NCI-H748 (cell line): ENCODE data around the gene TBCEL.
"Not testable (repeated sequence)": the region's sequence is repeated elsewhere in the genome, so short reads cannot be mapped to it uniquely, and the experiment has no call there.

Source experiments
- DNase-seq: peaks from one replicate; lab custom pipeline; 2025; ENCODE audit not compliant: unreplicated experiment; lab: John Stamatoyannopoulos, UW

The TBCEL gene, protein sequence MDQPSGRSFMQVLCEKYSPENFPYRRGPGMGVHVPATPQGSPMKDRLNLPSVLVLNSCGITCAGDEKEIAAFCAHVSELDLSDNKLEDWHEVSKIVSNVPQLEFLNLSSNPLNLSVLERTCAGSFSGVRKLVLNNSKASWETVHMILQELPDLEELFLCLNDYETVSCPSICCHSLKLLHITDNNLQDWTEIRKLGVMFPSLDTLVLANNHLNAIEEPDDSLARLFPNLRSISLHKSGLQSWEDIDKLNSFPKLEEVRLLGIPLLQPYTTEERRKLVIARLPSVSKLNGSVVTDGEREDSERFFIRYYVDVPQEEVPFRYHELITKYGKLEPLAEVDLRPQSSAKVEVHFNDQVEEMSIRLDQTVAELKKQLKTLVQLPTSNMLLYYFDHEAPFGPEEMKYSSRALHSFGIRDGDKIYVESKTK

GRCh38 chr11:121023848-121024751 is at the start of gene TBCEL:
TBCEL (plus strand) TSS chr11:121024102; CDS start chr11:121045691, 21,589 bp downstream.
- peak; percentile 92 for DNase-seq

- no peak for DNase-seq
Measured at GRCh38 chr11:120974466-120974865, 49.4 kb upstream of the TBCEL start.

- no peak for DNase-seq
Measured at GRCh38 chr11:120974965-120975364, 48.9 kb upstream of the TBCEL start.

DNA sequence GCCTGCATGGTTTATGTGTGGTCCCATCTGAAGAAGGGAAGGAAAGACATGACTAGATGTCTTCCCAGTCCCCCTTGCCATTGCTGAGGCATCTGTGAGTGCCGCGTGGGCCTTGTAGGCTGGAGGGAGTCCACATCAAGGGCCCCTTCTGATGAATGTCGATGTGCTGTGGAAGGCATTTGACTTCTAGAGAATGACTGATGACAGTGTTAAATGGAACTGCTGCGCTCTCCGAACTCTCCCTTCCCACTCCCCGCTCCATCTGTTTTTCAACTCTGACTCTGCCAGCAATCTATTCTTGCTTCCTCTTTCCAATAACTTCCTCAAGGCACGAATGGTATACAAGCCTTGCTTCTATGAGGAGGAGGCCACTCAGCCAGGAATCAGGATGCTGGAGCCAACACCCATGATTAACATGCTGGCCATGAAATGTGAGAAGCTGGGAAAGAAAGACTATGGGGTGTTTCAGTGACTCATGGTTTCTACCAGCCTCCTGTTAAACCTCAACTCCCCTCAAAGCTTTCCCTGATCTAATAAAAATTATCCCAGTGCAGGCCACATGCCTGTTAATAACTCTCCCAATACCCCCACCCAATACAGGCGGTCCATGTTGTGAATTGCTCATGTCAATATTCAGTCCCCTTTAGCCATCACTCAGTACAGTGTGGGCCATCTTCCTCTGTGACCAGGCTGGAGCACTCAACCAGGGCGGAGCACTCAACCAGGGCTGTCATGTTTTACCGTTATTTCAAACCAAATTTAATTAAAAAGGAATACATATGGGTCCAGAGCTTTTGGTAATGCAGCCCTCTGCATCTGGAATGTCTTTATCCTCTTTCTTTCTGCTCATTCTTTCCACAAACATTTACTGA is 46.4 kb upstream of the TBCEL start:
- DNase-seq = no peak

DNA sequence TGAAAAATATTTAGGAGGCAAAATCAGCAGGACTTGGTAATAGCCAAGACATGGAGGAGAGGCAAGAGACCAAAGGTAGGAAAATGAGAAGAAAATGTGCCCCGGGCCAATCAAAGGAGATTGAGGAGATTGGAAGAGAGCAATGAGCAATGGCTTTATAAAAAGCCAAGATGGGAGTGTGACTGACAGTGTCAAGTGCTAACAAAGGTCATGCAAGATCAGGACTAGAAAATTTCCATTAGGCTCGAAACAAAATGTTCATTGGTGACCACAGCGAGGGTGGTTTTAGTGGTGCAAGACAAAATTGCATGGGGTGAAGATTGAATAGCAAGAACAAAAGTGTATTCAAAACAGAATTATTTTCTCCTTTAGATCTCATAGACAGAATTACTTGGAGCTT is 45.2 kb upstream of the TBCEL start:
- DNase-seq = no peak

DNA sequence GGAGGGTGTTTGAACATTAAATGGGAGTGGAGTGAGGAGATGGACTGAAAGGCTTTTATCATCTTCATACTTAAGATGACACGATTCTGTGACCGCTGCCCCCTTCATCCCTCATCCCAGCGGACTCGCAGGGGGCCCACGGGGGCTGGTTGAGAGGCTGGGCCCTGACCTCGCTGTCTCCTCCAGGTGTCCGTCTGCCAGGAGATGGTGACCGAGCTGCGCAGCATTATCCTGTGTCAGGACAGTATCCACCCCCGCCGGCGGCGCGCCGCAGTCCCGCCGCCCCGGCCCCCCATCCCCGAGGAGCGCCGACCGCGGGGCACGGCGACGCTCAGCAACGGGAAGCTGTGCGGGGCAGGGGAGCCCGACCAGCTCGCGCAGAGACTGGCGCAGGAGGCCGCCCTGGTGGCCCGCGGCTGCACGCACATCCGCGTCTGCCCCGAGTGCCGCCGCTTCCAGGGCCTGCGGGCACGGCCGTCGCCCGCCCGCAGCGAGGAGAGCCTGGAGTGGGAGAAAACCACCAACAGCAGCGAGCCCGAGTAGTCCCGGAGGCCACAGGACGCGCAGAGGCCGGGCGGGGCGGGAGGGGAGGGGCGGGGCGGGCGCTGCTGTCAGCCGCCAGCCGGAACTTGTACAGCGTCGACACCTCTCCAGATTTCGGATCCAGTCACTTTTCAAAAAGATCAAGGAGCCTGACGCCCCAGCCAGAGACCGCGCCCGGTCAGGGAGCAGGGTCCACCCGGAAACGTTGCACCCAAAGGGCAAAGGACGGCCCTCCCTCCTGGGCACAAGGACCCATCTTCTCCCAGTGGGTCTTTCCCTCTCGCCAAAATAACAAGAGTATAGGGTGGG is 38.0 kb upstream of the TBCEL start:
- peak; percentile 68 for DNase-seq

- no peak for DNase-seq
Measured at GRCh38 chr11:120988603-120989002, 35.3 kb upstream of the TBCEL start.

GRCh38 chr11:120991830-120992686 is 31.8 kb upstream of the TBCEL start:
- no peak for DNase-seq

DNA sequence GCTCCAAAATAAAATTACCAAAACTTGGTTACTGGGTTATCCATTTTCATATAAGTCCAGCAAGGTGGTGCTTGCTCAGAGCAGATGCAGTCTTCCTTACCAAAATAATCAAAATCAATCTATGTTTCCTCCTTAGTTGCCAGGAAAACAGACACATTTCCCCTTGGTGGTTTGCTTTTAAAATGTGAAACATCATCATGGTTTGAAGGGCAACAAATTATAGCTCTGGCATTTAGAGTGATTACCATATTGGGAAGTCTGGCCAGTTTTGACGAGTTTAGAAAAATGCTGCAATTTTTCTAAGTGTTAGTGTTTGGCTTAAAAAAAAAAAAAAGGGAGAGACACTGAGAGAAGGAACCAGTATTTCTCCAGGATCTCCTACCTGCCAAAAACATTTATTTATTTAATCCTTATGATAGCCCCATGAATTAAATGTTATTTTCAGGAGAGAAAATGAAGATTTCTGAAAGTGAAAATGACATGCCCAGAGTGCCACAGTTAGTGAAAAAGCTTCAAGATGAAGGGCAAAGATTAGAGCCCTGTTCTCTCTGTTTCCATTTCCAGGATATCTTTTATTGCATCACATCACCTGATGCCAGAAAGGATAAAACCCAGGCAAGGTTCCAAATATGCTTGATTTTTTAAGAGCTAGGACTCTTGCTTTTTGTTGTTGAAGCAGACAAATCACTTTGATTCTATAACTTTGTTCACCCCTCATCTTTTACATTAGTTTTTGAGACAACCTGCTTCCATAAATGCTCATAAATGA is 29.6 kb upstream of the TBCEL start:
- no peak for DNase-seq

DNA sequence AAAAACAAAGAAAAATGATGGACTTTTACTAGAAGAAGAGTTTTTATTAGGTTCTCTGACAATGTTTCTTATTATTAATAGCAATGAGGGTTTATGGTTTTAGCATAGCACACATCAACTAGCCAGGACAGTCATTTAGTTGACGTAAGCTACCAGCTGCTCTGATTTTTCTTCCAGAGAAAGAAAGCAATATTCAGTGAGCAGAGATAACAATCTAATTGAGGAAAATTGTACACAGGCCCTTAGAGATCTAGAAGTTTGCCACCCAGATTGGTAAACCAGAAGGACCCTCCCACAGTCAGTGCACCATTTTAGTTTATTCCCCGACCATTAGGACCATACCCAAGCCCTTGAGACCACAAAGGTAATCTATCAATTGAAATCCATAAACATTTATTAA is 28.7 kb upstream of the TBCEL start:
- no peak for DNase-seq

- DNase-seq = no peak
Measured at GRCh38 chr11:120996973-120997372, 26.9 kb upstream of the TBCEL start.

DNA sequence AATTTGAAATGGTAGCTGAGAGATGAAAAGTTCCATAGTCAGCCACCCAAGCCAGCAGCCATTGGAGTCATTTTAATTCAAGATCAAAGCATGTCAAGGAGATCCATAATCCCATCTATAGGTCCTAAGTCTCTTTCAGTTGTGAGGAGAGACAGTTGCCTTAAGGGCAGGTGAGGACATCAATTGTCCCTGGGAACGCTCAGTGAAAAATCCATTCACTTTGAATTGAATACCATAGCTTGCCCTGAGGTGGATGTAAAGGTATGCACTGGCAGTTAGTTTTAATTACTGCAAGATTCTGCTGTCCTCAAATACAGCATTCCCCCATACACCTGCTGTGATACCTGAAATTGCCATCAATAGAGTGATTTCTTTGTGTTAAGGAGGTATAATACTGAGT is 25.3 kb upstream of the TBCEL start:
- DNase-seq = no peak

GRCh38 chr11:121004206-121004840 is 19.6 kb upstream of the TBCEL start:
- DNase-seq = no peak

DNA sequence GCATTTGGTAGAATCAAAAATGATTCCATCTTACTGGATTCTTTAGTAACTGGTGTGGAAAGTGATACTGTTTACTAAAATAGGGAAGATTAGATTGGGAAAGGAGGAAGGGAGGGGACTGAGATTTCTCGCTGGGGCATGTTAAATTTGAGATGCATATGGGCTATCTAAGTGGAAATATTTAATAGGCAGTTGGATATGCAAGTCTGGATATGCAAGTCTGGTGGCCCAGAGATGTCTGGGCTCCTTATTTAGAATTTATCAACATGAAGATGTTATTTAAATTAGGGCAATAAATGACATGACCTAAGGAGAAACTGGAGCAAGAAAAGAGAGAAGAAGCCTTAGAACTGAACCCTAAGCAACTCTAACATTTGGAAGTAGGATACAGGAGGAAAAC is 17.0 kb upstream of the TBCEL start:
- no peak for DNase-seq

- DNase-seq = no peak
Measured at GRCh38 chr11:121008551-121008950, 15.4 kb upstream of the TBCEL start.

- no peak for DNase-seq
Measured at GRCh38 chr11:121012091-121012490, 11.8 kb upstream of the TBCEL start.

DNA sequence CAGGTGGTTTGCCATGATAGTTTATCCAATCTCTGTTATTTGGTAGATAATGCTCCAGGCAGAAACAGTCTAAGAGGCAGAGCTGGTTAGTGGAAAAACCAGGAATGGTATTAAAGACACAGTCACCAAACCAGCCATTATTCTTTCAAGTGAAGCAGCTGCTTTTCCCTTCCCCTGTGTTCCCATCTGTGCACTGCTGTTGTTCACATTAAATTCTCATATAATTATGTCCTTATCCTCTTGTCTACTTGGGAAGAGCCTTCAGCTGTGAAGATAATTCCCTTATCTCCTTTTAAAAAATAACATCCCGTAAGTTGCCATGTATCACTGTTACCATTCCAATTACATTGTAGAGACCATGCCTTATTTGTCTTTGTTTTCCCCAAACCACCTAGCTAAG is 5.2 kb upstream of the TBCEL start:
- DNase-seq = peak; percentile 10

GRCh38 chr11:121021718-121022117 is 2.2 kb upstream of the TBCEL start:
- not testable (repeated sequence) for DNase-seq
